ENCODE measurements around the gene ARFGAP3.

- TF ChIP-seq, protein P1, sequence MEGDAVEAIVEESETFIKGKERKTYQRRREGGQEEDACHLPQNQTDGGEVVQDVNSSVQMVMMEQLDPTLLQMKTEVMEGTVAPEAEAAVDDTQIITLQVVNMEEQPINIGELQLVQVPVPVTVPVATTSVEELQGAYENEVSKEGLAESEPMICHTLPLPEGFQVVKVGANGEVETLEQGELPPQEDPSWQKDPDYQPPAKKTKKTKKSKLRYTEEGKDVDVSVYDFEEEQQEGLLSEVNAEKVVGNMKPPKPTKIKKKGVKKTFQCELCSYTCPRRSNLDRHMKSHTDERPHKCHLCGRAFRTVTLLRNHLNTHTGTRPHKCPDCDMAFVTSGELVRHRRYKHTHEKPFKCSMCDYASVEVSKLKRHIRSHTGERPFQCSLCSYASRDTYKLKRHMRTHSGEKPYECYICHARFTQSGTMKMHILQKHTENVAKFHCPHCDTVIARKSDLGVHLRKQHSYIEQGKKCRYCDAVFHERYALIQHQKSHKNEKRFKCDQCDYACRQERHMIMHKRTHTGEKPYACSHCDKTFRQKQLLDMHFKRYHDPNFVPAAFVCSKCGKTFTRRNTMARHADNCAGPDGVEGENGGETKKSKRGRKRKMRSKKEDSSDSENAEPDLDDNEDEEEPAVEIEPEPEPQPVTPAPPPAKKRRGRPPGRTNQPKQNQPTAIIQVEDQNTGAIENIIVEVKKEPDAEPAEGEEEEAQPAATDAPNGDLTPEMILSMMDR (conservative IDR thresholded peaks at IDR 0.05; ENCODE audit: low read depth in 2 of 2) = no peak
- no peak for TF ChIP-seq EZH2 (IDR thresholded peaks at IDR 0.05; ENCODE audit: low read depth, unreplicated experiment)
Measured at GRCh38 chr22:42792453-42792908, 64.6 kb downstream of the ARFGAP3 start.

Data from GM23338 (cell line).